GM18498 (cell line): ENCODE data around the gene SEMA3G.

Source experiments
- ATAC-seq: cut with Tn5 transposase; IDR thresholded peaks from one replicate; pipeline ENCODE4 v1.9.1; 2021; ENCODE audit warnings: mild to moderate bottlenecking, moderate library complexity; ENCODE audit not compliant: unreplicated experiment

SEMA3G gene

DNA sequence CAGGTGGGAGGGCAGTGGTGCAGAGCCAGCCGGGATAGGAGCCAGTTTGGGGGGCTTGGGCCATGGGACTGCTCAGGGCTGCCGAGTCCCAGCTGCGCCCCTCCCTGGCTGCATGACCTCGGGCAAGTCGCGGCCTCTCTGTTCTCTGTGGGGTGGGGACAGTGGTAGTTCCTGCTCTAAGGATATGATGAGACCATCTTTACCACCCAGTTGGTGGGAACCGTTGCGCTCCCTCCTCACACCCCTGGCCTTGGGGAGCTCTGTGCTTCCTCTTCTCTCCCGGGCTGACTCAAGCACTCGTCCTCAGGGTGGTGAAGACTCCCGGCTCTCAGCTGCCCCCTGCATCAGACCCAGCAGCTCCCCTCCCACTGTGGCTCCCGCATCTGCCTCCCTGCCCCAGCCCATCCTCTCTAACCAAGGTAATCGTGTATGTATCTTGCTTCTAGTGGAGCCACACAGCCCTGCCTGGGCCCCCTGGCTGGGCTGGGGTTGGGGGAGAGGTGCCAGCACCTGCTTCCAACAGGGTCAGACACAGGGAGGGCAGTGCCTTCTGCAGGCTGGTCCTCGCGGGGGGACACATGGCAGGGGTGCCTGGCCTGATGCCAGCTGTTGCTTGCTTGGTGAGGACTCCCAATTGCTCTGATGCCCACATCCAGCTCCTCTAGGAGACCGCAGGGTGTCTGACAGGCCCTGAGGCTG, 35.1 kb upstream of the SEMA3G start:
- ATAC-seq, result no peak

DNA sequence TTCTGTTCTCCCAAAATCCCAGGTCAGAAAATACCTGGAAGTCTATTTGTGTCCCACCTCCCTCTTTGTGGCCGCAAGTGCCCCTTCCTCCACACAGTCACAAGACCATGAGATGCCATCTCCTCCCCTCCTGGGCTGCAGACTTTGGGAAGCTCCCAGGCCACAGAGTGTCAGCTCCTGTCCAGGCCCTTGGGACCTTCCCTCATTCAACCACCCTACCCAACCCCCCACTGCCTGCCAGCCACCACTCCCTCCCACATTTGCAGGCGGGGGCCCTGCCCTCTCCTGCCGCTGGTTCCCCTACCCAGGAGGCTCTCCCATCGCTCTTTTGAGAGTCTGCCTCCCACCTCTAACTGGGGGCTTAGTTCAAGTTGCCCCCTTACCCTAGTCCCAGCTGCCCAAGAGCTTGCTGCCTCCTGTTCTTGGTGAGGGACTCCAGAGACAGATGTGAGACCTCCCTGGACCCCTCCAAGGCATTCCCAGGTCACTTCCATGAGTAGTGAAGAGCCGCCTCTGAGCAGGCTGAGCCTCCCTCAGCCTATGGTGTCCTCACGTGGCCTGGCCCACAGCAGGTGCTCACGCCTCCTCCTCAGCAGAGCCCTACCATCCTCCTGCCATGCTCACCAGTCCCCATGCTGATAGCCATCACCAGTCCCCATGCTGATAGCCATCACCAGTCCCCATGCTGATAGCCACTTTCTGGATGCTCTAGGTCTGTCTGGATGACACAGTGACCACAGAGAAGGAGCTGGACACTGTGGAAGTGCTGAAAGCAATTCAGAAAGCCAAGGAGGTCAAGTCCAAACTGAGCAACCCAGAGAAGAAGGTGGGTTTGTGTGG, 34.4 kb upstream of the SEMA3G start:
- ATAC-seq, result no peak

DNA sequence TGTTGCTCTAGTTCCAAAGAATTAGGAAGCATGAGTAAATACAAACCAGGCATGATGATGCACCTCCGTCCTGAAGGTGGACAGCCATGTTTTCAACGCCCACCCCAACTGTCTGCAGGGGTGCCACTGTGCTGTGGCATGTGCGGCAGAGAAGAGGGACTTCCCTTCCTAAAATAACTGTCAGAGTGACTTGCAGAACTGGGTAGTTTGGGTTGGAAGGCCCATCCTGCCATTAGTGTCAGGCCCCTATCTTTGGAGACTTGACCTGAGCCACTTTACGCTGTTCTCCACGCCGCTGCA, 32.8 kb upstream of the SEMA3G start:
- ATAC-seq, result no peak

DNA sequence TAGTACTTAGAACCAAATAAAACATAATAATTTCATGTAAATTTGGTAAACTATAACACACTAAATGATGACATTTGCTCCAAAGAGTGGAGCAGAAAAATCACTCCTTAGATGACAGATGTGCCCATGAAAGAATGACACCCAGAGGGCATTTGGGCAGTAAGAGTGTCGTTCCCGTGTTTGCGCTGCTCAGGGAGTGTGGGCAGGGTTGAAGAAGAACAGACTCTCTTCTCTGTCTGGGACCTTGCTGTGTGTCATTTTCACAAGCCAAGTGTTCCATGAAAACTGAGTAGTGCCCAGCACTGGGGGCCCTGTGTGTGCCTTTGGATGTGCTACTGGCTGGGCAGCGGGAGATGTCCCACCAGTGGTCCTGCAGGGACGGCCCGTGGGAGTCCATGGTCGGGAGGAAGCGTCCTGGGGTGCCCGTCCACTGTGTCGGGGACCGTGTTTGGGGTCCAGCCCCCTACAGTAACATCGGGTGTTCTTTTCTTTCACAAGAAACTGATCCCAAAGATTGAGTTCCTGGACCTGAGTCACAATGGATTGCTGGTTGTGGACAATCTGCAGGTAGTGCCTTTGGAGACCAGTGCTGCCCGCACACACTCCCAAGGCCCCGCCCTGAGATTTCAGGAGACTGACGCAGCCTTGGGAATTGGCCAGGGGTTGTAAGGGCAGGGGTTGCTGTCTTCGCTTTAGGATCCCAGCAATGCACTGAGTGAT, 32.3 kb upstream of the SEMA3G start:
- ATAC-seq, result no peak

DNA sequence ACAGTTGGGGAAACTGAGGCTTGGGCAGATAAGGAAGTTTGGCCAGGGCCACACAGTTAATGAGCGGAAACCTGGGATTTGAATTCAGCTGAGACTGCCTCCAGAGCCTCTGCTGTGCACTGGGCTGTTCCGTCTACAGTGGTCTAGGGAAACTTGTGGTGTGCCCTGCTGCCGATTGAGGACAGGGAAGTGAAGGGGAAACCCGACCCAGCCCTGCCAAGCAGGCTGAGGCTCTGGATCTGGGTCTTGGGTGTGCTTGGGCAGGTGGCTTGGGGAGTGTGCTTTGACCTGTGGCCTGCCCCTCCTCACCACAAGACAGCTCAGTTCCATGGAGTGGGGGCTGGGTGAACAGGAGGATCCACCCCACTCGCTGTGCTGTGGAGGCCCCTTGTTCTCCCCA, 28.1 kb upstream of the SEMA3G start:
- ATAC-seq, result no peak

DNA sequence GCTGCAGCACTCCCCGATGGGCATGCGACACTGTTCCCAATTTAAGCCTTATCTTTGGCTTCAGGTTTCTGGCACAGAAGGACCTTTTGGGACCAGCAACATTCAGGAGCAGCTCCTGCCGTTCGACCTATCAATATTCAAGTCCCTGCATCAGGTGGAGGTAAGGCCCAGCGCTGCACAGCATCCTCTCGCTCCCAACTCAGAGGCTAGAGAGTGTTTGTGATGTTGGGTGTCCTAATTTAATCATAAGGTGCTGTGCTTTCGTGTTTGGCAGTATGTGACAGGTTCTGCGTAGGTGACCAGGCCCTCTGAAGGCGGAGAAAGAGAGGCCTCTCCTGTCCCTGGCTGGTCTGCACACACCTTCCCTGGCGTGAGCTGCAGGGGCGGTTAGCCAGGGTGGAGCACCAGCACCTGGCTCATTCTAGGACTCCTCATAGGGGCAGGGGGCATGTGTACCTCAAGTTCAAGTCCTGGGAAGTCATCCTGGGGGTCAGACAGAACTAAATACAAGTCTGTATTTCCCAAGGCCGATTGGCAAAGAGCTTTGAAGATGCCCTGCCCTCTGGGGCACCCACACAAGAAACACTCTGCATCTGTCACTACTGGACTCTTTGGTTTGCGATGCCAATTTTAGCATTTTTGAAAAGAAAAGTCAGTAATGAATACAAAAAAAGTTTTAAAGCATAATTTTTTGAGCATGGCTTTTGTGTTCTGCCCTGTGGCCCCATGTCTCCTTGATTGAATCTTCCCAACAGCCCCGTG, 27.5 kb upstream of the SEMA3G start:
- ATAC-seq, result no peak

DNA sequence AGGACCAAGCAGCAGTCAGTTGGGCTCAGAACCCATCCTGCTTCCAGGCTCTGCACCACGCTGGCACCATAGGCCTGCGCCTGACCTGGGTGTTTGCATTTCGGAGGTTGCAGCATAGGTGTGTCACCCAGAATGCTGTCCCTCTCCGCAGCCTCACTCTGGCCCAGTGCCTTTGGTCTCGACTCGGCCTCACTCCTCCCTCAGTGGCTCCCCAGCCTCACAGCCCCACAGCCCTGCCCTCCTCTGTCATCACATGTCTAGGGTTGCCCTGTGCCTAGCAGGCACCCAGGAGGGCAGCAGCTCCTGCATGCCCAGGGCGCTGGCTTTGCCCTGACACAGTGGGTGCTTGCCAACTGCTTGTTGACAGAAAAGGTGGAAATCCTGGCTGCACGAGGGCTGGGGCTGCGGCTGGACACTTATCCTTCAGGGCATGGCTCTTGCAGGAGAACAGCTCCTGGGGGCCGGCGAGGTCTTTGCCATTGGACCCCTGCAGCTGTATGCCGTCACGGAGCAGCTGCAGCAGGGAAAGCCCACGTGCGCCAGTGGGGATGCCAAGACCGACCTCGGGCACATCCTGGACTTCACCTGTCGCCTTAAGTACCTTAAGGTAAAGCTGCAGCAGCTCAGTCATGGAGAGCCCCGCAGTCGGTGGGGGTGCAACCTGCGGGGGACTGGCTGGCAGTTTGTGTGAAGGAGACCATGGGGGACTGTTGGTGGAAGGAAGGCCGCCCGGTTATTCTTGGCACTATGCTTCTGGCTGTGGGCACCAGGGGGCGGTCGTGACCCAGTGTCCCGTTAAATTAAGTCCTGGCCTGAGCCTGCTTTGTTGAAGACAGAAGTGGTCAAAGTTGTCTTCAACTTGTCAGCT, 26.7 kb upstream of the SEMA3G start:
- ATAC-seq, result no peak

DNA sequence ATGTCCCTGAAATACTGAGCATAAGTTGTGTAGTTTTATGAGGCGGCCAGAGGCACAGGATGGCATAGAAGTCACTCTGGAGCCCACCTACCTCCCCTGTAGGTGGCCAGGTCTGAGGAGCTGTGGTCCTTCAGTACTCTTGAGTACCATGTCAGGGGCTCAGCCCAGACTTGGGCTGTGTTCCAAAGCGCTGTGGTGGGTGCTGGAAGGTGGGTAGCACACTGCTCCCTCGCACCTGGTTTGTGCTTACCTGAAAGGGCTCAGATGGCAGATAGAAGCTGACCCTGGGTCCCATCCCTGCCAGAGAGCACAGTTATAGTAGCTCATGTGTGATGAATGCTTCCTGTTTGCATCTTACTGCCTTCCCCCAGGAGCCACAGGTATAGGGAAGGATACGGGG, 26.0 kb upstream of the SEMA3G start:
- ATAC-seq, result no peak

DNA sequence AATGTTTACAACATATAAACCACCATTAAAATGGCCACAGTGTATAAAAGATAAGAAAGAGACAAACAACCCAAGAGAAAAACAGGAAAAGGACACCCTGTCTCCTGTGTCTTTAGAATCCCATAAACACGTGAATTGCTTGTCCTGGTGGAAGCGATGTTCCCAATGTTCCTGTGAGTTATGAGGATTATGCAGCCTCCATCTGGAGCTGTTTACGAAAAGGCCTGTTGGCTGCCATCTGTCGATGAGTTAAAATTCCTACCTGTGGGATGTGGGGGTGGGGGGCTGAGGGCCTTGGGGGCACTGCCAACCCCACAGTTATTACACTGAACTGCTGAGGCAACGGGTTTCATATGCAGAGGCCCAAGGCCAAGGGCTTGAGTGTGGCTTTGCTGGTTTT, 24.1 kb upstream of the SEMA3G start:
- ATAC-seq, result no peak

DNA sequence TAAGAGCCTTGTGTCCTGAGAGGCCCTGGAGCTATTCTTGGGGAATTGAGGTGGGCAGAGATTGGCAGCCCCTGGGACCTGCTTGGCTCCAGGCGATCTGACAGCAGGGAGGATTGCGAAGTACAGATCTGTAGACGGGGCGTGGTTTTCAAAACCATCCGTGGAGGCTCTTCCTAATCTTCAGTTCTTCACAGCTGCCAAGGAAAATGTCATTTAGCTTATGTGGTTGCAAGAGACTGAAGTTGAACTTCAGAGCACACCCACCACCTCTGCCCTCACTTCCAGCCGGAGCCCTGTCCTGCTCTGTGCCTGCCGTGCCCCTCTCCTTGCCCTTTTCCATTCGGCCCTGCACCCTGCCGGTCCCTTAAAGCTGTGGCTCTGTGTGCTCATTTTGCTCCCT, 23.4 kb upstream of the SEMA3G start:
- no peak for ATAC-seq

DNA sequence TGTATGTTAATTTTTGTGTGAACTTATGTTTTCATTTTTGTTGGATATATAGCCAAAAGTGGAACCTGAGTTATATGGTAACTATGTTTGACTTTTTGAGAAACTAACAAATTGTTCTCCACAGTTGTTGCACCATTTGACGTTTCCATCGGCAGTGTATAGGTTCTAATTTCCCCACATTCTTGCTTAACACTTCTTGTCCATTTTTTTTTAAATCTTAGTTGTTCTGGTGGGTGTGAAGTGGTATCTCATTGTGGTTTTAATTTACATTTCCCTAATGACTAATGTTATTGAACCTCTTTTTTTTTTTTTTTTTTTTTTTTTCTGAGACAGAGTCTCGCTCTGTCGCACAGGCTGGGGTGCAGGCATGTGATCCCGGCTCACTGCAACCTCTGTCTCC, 18.5 kb upstream of the SEMA3G start:
- no peak for ATAC-seq

DNA sequence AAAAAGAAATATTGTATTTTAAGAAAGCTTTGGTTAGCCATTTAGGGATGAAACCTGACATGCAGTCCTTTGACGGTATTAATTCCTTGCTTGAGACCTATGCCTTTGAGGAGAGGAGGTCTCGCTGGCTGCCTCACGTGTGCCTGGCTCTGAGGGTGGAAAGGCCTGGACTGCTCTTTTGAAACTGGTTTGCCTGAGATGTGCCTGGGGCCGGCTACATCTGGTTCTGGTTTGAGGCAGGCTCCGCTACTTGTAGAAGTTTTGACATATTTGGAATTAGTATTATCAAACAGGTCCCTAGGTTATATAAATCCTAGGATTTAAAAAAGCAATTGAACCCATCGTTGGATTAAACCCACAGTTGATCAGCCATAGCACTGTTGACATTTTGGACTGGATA, 17.0 kb upstream of the SEMA3G start:
- ATAC-seq, result no peak

DNA sequence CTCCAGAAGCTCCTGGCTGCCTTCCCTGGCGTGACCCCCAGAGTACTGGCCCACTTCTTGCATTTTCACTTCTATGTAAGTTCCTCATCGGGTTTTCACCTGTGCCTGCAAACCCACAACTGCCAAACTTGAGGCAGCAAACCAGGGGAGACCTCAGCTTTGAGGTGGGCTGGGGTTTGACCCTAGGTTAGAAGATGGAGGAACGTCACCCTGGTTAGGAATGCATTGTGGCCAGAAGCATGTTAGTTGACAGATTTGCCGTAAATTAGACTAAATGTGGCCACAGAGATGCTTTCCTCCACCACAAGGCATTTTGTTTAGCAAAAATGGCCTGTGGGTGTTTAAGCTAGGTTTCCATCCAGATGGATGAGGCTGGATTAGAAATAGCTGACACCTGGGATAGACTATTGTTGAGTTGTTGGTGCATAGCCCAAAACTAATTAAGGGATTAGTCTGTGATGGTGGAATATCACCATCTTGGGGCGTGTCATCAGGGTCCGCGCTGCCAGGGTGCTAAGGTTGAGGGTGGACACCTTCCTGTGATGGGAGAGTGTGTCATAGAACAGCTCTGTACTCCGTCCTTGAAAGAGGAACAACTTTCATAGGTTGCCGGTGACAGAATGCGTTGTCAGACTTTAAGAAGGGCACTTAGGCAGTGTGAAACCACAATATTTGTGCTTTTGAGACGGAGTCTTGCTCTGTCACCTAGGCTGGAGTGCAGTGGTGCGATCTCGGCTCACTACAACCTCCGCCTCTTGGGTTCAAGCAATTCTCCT, 14.1 kb upstream of the SEMA3G start:
- ATAC-seq, result no peak

DNA sequence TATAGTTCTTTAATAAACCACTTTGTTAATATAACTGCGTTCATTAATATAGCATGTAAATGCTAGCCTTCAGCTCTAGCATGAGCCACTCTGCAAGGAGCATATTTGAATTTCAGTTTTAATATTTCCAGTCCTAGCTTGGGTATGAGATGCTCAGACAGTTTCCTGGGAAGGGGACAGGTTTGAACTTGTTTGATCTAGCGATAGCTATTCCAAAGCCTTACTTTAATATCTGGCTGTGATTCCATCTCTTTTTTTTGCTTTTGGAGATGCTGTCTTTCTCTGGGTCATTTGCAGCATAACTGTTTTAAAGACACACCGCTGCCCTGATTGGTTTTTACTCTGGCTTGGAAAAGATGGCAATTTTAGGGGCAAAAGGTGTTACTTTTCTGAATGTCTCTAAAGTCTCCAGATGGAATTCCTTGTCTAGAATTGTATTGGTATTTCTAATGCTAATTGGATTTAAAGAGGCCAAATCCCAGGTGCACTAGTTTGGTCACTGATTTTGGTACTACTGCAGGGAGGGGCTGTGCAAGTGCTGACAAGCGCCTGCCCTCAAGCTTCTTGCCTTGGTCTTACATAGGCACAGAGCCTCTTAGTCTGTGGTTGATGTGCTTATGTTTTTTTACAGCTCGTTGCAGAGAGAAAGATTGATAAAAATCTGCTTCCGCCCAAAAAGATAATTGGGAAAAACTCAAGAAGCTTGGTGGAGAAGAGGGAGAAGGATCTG, 13.3 kb upstream of the SEMA3G start:
- ATAC-seq, result no peak

DNA sequence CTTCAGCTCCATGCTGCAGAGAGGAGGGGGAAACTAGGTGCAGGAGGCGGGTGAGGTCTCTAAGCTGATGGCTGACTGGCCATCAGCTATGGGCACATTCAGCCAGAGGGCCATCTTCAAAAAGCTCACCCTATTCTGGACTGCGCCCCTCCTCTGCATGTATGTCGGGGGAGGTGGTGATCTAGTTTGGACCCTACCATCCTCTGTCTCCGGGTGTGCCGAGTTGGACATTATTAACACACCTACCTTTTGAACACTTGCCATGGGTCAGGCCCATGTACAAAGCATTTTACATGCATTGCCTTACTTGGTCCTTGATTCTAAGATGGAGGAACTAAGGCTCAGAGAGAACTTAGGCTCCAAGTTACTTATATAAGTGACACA, 11.9 kb upstream of the SEMA3G start:
- no peak for ATAC-seq

DNA sequence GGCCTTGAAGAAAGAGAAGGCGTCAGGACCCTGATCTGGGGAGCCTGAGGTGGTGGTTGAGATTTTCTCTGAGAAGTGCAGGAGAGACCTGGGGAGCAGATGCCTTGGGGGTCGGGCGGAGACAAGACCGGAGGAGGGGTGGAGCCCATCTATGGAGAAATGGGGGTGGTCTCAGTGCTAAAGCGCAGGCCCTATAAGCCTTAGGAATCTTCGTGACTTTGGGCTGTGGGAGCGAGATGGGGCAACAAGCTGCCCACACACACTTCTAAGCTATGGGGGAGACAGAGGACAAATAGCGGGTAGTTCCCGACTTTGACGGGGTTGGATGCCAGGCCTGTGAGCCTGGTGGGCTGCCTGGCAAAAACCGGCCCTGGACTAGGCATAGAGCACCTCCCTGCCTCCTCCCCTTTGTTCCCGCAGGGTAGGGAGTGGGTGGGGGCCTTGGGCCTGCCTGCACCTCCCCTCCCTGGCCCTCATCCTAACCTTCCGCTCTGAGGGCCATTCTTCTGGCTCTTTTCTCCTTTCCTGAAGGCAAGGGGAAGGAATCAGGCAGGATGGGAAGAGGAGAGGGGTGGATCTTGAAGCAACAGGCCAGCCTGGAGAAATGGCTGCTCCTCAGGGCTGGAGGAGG, 11.4 kb upstream of the SEMA3G start:
- ATAC-seq, result no peak

DNA sequence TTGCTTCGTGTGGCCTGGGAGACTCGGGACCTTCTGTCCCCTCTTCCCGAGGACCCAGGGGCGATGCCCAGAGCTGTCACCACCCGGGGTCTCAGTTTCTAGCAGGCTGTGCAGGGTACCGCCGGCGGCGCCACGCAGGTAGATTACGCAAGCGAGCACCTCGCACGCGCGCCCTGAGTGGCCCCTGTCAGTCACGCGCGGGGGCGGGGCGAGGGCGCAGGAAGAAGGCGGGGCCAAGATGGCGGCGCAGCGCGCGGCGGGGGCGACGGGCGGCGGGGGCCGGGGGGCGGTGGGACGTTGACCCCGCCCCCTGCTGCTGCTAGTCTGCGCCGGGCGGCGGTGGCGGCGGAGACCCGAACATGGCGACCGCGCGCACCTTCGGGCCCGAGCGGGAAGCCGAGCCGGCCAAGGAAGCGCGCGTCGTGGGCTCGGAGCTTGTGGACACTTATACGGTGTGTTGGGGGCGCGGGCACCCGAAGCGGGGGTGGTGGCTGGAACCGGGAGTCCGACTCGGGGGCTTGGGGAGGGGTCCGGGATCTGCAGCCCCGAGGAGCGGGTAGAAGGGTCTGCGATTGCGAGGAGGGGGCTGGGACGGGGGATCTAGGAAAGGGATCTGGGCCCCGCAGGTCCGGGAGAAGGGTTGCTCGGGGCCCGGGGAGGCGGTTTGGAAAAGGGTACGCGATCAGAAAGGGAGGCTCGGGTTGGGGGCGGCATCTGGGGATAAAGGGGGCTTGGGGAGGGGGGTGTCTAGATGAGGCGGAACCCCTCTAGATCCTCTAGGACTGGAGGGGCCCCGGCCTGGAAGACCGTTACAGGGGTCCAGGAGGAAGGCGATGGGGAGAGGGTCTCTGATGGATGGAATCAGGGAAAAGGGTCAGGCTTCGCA, 10.6 kb upstream of the SEMA3G start, which contains the start of gene NISCH:
TSS of gene NISCH (plus strand) at position 322 of the 886 bp plus-strand sequence. CDS start at position 360, 38 bp downstream.
- ATAC-seq, result peak; percentile 76

DNA sequence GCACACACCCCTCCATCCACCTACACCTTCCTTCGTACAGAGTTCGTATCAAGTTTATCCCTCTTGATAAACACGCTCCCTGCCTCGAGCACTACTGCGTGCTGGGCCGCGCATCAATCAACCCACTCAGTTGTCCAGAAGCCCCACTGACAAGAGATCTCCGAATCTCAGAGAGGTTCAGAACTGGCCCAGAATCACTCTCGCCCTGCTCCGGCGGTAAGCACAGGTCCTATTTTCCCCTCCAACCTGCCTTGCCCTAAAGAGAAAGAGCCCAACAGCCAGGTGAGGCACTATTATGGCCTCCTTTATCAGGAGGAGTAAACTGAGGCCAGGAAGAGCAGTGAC, 10.0 kb upstream of the SEMA3G start:
- no peak for ATAC-seq
